NCI-H2171 treated with DMSO at 0.1 percent for 48 hours (cell line): ENCODE results near the gene ITGB7.
A peak's percentile ranks its signal among the peaks of the same experiment; 100 is the strongest.

Source experiments
- DNase-seq: peaks from one replicate; lab custom pipeline; 2025; lab: John Stamatoyannopoulos, UW

The ITGB7 gene, protein sequence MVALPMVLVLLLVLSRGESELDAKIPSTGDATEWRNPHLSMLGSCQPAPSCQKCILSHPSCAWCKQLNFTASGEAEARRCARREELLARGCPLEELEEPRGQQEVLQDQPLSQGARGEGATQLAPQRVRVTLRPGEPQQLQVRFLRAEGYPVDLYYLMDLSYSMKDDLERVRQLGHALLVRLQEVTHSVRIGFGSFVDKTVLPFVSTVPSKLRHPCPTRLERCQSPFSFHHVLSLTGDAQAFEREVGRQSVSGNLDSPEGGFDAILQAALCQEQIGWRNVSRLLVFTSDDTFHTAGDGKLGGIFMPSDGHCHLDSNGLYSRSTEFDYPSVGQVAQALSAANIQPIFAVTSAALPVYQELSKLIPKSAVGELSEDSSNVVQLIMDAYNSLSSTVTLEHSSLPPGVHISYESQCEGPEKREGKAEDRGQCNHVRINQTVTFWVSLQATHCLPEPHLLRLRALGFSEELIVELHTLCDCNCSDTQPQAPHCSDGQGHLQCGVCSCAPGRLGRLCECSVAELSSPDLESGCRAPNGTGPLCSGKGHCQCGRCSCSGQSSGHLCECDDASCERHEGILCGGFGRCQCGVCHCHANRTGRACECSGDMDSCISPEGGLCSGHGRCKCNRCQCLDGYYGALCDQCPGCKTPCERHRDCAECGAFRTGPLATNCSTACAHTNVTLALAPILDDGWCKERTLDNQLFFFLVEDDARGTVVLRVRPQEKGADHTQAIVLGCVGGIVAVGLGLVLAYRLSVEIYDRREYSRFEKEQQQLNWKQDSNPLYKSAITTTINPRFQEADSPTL

DNA sequence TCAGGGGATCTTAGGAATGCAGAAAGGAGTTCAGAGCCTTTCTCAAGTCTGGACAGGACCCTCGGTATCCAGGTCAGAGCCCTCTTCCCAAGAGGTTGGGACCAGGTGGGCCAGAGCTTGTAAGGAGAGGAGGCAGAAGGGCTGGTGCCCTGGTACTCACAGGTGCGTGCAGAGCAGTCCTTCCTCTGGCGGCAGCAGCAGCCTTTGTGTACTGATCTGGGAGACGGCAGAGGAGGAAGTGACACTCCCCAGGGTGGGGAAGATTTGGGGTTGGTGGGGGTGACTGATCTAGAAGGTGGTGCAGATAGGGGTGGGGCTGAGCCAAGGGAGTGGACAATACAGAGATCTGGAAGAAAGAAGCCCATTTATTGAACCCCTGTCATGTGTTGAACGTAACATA, at the start of gene ITGB7:
ITGB7 (minus strand) TSS at position 210 of the 400 bp plus-strand sequence. CDS start 6,808 bp downstream, outside the sequence.
- DNase-seq = no peak

DNA sequence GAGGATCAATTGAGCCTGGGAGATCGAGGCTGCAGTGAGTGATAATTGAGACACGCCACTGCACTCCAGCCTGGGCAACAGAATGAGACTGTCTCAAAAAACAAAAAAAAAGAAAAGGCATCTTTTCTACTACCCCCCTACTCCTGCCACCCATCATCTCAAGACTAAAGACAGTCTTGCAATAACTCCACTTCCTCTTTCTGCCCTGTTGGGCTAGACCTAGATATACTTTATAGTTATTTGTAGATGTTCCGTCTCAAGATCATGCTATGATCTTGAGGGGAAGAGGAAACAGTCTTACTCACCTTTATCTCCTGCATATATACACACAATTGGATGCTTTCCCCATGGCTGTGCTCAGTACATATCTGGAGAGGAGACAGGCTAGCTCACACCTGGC, 48.9 kb upstream of the ITGB7 start:
- DNase-seq = no peak

DNA sequence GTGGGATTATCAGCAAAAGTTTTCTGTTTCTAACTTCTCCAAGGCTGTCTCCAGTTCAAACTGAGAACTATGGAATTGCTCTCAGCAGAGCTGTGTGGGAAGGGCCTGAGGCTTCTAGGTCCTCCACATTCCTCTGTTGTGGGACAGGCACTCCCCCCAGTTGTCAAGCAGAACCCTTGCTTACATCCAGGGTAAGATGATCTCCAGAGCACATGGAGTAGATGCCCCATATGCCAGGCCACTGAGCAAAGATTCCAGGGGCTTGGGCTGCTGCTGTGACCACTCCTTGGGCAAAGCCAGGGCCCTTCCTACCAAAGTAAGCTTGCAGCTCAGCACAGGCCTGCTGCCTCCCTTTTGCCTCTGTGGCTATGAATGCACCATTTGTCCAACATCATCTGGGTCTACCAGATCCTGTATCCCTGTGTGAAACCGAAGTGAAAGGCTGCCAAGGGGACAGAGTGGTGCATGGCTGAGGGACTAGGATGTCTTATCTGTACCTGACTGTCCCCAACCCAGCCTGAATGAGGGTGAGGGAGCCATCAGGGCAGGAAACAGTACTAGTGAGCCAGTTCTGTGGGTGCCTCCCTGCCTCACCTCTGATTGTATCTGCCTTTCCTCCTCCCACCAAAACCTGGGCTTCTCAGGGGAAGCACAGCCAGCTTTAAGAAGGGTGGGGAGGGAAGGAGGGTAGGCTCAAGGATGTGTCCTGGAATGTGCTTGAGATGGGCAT, 47.9 kb upstream of the ITGB7 start:
- no peak for DNase-seq

DNA sequence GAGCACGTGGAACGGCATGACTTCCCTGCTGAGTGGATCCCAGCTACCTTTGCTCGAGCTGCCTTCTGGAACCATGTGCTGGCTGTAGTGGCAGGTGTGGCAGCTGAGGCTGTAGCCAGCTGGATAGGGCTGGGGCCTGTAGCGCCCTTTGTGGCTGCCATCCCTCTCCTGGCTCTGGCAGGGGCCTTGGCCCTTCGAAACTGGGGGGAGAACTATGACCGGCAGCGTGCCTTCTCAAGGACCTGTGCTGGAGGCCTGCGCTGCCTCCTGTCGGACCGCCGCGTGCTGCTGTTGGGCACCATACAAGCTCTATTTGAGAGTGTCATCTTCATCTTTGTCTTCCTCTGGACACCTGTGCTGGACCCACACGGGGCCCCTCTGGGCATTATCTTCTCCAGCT, 46.2 kb upstream of the ITGB7 start:
- no peak for DNase-seq

DNA sequence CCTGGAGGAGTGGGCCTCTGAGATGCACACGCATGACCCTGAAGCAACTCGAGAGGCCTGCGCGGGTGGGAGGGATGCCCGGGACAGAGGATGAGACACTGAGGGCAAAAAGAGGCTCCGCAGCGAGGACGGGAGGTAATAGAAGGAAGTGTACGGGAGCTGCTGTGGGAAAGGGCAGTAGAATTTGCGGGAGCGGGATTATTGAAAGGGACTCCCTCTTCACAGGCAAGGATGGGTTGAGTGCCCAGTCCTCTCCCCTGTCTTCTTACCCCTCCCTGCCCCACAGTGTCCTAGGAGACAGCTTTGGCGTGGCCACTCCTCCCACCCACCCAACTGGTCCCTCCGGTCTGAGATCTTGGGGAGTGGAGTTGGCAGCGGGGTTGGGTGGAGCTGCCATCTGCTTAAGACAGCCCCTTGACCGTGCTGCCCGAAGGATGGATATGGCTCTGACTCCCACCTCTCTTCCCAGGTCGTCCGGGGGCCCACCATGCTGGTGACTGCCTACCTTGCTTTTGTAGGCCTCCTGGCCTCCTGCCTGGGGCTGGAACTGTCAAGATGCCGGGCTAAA, 45.4 kb upstream of the ITGB7 start:
- DNase-seq = no peak

DNA sequence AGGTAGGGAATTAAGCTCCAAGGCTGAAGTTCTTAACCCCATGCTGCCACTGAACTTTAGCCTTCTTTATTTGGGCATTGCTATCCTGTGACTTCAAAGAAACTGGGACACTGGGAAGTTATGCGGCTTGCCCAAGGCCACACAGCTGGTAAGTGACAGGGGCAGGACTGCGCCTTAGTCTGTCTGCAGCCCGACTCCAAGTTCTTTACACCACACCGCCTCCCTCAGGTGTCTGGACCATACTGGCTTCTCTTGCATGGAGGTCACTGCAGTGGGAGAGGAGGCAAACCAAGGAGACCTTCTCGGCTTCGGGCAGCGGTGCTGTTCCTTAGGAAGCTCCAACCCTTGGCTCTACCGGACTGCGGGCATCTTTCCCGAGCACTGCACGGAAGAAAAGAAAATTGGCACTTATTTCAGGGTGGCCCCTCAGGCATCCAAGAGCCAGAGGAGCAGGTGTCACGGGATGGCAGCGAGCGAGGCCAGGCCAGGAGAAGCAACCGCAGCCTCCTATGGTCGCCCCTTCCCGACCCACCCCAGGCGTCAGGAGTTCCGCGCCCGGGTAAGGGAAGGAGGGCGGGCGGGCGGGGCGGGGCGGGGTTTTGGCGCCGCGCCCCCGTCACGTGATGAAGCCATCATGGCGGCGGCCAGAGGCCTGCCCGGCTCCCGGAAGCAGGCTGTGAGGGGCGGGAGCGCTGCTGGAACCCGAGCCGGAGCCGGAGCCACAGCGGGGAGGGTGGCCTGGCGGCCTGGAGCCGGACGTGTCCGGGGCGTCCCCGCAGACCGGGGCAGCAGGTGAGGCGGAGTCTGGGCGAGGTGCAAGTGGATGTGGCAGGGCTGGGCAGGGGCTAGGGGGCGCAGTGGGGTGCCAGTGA, 44.7 kb upstream of the ITGB7 start:
- DNase-seq = peak; percentile 68

DNA sequence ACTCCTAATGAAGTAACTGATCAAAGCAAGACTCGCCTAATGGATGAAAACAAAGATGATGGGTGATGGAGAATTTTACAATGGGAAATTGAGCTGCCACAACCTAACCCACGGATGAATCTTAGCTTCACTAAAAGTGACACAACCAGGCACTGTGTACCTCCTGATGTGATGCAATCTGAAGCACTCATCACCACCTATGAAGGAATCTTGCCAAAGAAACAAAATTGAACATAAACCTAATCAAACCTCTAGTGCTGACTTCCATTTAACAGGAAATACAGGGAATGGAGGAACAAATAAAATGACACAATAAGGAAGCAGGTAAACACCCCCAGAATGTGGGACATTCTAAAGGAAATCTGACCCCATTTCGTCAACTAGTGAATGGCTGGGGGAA, 38.2 kb upstream of the ITGB7 start:
- no peak for DNase-seq

DNA sequence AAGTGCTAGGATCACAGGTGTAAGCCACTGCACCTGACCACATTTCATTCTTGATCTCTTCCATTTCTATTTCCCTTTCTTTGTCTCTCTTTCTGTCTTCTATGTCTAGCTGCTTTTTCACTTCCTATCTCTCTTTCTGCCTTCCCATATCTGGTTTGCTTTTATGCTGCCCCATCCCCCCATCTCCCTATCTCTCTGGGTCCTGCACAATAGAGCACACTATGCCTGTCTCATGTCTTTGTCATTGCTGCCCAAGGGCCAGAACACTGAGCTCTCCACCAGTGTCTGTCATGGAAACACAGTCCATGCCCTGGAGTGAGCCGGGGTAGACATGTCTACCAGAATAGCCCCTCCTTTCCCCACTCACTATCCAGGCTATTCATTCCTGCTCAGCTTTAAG, 37.3 kb upstream of the ITGB7 start:
- DNase-seq = no peak

DNA sequence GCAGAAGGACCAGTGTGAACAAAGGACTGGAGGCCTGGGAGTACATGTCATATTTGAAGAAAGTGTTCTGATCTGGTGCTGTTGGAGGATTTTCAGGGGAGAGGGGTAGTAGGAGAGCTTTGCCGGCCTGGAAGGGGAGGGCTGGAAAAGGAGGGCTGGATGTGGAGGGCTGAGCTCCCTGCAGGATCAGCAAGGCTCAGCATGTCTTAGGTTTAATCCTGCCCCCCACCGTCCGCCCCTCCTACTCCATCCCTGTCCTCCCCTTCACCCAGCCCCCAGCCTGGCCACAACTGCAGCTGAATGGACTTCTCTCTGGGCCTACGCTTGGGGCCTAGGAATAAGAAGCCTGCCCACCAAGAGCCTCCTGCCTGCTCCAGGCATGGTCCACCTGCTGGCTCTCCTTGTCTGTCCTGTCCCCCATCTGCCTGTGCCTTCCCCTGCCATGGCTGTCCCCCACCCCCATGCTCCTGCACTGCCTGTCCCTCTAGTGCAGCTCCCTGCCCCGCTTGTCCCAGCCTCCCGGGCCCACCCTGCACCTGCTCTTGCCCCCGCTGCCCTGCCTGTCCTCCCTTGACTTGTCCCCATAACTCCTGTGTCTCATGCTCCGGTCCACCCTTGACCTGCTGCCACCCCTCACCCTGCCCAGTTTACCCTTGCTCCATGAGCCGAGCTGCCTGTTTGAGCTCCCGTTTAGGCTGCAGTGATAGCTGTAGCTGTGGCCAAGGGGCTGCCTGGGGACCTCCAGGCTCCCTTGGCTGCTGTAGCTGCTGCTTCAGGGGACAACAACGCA, 34.8 kb upstream of the ITGB7 start:
- DNase-seq = no peak

DNA sequence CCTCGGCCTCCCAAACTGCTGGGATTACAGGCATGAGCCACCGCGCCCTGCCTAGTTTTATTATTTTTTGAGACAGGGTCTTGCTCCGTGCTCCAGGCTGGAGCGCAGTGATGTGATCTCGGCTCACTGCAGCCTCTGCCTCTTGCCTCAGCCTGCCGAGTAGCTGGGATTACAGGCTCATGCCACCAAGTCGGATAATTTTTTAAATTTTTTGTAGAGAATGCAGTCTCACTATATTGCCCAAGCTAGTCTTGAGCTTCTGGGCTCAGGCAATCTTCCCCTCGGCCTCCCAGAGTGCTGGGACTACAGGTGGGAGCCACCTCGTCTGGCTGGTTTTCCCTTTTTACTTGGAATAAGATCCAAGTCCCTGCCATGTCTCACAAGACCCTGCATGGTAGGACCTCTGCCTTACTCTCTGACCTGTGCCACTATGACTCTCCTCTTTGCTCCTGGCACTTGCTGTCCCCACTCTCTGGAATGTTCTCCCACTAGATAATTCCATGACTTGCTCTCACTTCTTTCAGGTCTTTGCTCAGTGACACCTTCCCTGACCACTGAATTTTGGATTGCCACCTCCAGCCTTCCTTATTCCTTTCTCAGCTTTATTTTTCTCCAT, 32.7 kb upstream of the ITGB7 start:
- DNase-seq = no peak

DNA sequence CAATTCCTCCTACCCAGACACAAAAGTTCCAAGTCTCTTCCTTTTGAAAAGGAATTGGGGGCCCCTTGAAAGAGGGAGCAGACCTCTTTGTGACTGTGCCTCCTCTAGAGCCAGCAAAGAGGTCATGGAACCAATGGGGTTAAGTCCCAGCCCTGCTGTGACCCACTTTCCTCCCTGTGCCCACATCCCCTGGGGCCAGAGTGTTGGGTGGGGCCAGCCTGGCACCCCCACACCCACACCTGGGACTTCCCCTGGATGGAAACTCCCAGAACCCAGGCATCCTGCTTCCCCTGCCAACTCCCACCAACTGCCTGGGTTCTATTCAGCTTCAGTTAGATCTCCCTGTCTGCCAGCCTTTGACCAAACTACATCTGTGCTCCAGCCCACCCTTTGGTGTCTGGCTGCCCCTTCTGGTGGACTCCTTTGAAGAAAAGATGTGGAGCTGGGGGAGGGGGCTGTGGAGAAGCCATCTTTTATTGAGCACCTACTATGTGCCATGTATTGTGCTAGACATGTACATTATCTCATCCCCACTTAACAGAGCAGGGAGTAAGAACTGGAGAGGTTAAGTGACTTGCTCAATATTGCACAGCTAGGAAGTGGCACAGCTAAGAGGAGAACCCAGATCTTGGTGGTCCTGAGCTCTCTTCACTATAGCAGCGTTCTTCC, 29.5 kb upstream of the ITGB7 start:
- no peak for DNase-seq

DNA sequence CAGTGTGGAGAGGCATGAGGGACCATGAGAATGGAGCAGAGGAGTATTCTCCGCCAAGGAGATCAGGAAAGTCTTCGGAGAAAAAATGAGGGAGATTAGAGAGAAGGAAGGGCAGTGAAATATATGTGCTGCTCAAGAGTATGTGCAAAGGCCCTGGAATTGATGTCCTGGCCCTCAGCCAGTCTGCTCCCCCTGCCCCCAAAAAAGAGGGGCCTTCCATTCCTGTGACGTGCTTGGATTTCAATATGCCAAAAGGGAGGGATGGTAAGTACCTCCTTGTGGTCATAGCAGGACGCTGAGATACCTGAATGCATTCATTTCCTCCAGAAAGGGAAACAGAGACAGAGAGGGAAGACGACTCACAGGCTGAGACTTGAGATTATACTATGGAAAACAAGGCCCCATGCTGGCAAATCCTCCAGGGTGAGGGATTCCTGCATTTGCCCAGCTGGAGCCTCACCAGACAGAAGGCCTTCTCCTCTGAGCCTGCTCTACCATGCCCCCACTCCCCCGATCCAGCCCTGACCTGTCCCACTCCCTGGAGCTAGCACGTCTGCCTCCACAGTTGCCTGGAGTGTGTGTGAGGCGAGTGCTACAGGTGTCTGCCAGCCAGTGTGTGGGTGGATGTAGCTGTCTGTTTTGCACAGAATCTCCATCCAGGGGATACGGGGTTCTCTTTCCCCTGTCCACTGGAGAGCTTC, 28.8 kb upstream of the ITGB7 start:
- DNase-seq = peak; percentile 16

DNA sequence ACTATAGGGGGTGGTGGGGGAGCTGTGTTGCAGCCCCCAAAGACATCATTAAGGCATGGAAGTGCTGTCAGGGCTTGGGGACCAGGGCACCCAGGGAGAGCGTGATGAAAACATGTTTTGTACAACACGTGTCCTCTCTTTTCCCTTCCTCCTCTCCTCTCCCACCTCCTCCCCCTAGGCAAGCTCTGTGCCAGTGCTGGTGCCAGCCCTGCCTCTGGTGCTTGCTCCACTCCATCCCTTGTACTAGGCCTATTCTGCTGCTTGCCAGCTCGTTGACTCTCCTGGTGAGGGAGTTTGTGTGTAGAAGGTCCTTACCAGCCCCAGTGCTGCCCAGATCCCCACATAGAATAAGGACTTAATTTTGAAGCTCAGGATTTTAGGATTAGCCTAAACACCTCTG, 28.1 kb upstream of the ITGB7 start:
- no peak for DNase-seq

DNA sequence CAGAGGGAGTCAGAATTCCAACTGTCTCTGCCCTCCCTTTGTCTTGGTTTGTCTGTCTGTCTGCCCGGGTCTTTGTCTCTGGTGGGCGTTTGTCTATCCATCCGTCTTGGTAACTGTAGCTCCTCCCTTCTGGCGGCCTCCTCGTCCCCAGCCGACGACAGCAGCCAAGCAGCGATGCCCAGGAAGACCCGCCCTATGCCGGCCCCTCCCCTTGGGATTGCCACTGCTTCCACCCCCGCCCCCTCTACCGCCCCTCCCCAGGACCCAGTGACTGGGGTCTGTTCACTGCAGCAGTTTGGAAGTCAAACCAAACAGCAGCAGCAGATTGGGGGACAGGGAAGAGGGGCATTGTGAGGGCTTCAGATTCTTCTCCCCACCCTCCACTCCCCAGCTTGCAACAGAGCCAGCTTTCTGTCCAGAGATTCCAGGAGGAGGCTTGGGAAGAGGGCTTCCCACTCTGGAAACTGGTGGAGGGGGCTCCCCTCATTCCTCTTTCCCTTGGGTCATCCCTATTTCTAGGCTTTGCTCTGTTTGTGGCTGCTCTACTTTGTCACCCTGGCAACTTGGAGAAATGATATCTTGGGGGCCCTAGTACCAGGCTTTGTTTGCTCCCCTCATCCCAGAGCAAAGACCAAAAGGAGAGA, 27.3 kb upstream of the ITGB7 start:
- no peak for DNase-seq

DNA sequence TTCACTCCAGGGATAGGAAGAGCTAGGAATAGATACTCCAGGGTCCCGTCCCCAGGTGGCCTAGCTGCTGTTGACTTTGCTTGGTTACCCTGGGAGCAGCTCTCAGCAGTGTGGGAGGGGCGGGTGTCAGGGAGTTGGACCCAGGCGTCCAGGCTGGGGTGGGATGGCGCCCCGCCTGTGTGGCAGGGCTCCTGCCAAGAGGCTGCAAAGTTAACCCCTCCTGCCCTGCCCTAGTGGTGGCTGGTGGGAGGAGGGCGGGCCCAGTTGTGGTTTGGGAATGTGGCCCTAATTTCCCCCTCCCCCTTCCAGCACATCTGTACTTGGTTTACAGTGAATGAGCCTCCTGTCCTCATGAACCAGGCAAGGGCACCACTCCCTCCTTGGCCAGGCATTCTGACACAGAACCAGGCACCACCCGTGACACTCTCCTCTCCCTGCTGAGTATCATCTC, 26.6 kb upstream of the ITGB7 start:
- no peak for DNase-seq

DNA sequence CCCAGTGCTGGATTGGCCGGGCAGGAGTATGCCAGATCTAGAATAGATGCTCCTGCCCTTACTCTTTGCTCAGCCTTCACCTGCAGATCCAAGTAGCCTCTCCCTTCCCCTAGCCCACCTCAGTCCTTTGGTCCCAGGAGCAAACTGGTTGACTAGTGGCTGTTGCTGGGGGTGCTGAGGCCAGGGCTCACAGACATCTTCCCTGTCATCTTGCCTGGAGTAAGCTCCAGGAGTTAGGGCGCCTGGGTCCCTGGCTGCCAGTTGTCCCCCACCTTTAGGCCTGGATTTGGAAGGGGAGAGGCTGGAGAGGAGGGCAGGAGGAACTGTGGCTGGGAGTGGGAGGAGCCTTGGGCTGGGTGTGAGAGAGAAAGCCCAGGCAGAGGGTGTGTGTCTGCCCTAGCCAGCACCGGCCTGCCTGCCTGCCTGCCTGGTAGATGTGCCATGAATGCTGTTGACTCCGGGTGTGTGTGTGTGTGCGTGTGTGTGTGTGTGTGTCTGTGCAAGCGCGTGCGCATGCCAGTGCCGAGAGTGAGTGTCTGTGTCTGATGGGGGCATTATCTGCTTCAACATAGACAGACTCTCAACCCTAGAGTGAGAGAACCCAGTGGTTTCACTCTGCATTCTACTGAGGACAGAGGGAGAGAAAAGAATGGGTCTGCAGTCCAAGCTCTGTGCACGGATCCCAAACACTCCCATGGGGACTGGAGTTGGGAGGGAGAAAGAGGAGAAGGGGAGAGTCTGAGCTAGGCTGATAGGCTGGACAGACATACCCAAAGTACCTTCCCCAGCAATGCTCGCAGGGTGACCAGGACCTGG, 25.8 kb upstream of the ITGB7 start:
- DNase-seq = no peak

DNA sequence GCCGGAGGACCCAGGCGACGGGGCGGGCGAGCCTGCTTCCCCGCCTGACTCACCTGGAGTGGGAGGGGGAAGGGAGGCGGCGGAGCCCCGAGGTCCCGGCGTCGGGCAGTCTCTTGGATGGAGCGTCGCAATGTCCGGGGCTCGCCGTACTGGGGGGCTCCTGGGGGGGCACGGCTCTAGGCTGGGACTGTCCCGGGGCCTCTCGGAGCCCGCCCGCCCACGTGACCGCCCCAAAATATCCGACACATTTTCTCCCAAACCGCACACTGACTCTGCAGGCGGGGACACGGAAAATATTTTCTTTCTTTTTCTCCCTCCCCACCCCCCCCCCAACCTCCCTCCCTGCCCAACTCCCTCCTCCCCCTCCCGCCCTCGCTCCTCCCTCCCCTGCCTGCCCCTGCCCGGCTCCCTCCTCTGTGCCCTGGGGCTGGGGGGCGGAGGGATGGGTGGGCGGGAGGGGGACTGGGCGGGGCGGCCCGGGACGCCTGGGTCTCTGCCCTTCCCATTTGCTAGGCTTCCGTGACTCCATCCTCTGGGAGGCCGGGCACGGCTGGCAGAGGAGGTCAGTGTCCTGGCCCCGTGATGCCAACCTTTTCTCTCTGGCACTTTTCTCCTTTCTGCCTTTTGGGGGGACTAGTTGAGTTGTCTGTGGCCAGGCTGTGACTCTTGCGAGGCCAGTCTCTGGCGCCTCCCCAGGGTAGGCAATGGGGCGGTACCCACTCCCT, 25.0 kb upstream of the ITGB7 start, which contains the start of gene RARG:
RARG (minus strand) TSS at position 289 of the 725 bp plus-strand sequence. CDS start 4,664 bp downstream, outside the sequence.
- DNase-seq = peak; percentile 8
